ENCODE measurements around the gene DYNC2H1. TPM values are rescaled to one million over a fixed set of nuclear protein-coding genes. Genes with fewer than 3 reads are reported as not detected.

DYNC2H1 gene
- total and polyA plus RNA-seq, 2 donors (not counting 1 experiment from before 2014, with no cell fraction given) = 20.1 to 65.9 TPM

DNA sequence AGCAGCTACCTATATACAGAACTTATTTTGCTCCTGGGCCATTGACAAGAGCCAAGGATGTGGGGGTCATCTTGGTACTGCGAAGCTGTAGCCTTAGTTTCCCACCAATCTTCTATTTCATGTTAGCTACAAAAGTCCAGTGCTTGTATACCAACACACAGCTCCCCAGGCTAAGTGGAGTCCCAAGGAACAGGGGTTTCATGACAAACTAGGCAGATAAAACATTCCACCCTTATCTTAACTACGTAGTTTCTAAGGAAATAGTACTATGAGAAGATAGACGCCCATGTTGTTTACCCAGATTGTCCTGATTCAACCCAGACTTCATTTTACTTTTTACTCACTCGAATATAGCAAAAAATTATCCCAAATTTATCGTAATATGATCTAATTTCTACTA, 218.5 kb downstream of the DYNC2H1 start:
- no peak overlapping the region for H2AFZ ChIP-seq (ENCODE audit: low read length)
- peak in 1 of 2 donors; percentile 16 for DNase-seq (ENCODE audit: low read depth in 2 of 2)

DNA sequence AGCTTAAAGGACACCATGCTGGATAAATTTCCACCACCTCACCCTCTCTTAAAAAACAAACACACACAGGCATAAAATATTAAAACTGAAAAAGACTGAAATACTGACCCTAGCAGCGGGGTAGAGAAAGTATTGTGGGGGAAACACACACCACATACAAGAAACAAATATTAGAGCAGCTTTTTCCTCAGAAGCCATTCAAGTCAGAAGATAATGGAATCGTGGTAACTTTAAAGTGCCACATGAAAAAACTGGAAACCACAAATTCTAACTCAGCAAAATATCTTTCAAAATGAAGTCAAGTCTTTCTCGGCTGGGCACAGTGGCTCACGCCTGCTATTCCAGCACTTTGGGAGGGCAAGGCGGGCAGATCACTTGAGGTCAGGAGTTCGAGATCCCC, 223.2 kb downstream of the DYNC2H1 start:
- no peak overlapping the region for H3K4me2 ChIP-seq (ENCODE audit: extremely low read depth, insufficient read depth, low read length)
- H3K9me3 ChIP-seq (ENCODE audit: control insufficient read depth, insufficient read depth, low read depth, low read length) = no peaks in the 10 kb centered on the region
- no peaks in the 10 kb centered on the region for H3K4me1 ChIP-seq (ENCODE audit: control insufficient read depth, extremely low read depth, insufficient read depth, low read length)
- H4K20me1 ChIP-seq (ENCODE audit: control insufficient read depth, extremely low read depth, insufficient read depth, low read length) = no peaks in the 10 kb centered on the region
- H3K27me3 ChIP-seq (ENCODE audit: control insufficient read depth, insufficient read depth, low read length) = no peaks in the 10 kb centered on the region
- H3K27ac ChIP-seq (ENCODE audit: insufficient read depth, low read length) = no peak overlapping the region
- H3K4me3 ChIP-seq (replicated peaks in 1 of 4; ENCODE audit: control extremely low read depth in 1 of 4, insufficient read depth in 1 of 4, low read depth in 3 of 4, low read length in 4 of 4) = no peak overlapping the region
- TF ChIP-seq, protein P1, sequence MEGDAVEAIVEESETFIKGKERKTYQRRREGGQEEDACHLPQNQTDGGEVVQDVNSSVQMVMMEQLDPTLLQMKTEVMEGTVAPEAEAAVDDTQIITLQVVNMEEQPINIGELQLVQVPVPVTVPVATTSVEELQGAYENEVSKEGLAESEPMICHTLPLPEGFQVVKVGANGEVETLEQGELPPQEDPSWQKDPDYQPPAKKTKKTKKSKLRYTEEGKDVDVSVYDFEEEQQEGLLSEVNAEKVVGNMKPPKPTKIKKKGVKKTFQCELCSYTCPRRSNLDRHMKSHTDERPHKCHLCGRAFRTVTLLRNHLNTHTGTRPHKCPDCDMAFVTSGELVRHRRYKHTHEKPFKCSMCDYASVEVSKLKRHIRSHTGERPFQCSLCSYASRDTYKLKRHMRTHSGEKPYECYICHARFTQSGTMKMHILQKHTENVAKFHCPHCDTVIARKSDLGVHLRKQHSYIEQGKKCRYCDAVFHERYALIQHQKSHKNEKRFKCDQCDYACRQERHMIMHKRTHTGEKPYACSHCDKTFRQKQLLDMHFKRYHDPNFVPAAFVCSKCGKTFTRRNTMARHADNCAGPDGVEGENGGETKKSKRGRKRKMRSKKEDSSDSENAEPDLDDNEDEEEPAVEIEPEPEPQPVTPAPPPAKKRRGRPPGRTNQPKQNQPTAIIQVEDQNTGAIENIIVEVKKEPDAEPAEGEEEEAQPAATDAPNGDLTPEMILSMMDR (conservative IDR thresholded peaks at IDR 0.05 in 1 of 2, IDR thresholded peaks at IDR 0.05 in 1 of 2; ENCODE audit: low read depth in 1 of 2, low read length in 2 of 2) = no peak
- TF ChIP-seq EZH2 (IDR thresholded peaks at IDR 0.05; ENCODE audit: low read length, missing control alignments) = no peak
- H3K79me2 ChIP-seq (ENCODE audit: control insufficient read depth, insufficient read depth, low read length) = no peaks in the 10 kb centered on the region
- H3K36me3 ChIP-seq (ENCODE audit: control insufficient read depth, insufficient read depth, low read length) = no peaks in the 10 kb centered on the region
- no peak overlapping the region for H3K9ac ChIP-seq (ENCODE audit: insufficient read depth, low read length)
- H2AFZ ChIP-seq (ENCODE audit: low read length) = no peak overlapping the region
- no peak for DNase-seq (ENCODE audit: low read depth in 2 of 2)

More for the DNA sequence above, 218.5 kb downstream of the DYNC2H1 start:
- H3K4me1 ChIP-seq (ENCODE audit: control insufficient read depth, extremely low read depth, insufficient read depth, low read length) = no peaks in the 10 kb centered on the region
- TF ChIP-seq EZH2 (IDR thresholded peaks at IDR 0.05; ENCODE audit: low read length, missing control alignments) = no peak
- TF ChIP-seq, protein P1 (conservative IDR thresholded peaks at IDR 0.05 in 1 of 2, IDR thresholded peaks at IDR 0.05 in 1 of 2; ENCODE audit: low read depth in 1 of 2, low read length in 2 of 2) = no peak
- H3K27me3 ChIP-seq (ENCODE audit: control insufficient read depth, insufficient read depth, low read length) = no peaks in the 10 kb centered on the region
- H3K27ac ChIP-seq (ENCODE audit: insufficient read depth, low read length) = no peak overlapping the region
- no peaks in the 10 kb centered on the region for H4K20me1 ChIP-seq (ENCODE audit: control insufficient read depth, extremely low read depth, insufficient read depth, low read length)
- peaks cover 1% of the 10 kb centered on the region for H3K36me3 ChIP-seq (ENCODE audit: control insufficient read depth, insufficient read depth, low read length)
- no peak overlapping the region for H3K4me2 ChIP-seq (ENCODE audit: extremely low read depth, insufficient read depth, low read length)
- H3K4me3 ChIP-seq (replicated peaks in 1 of 4; ENCODE audit: control extremely low read depth in 1 of 4, insufficient read depth in 1 of 4, low read depth in 3 of 4, low read length in 4 of 4) = no peak overlapping the region
- no peaks in the 10 kb centered on the region for H3K9me3 ChIP-seq (ENCODE audit: control insufficient read depth, insufficient read depth, low read depth, low read length)
- H3K9ac ChIP-seq (ENCODE audit: insufficient read depth, low read length) = no peak overlapping the region
- no peaks in the 10 kb centered on the region for H3K79me2 ChIP-seq (ENCODE audit: control insufficient read depth, insufficient read depth, low read length)

DNA sequence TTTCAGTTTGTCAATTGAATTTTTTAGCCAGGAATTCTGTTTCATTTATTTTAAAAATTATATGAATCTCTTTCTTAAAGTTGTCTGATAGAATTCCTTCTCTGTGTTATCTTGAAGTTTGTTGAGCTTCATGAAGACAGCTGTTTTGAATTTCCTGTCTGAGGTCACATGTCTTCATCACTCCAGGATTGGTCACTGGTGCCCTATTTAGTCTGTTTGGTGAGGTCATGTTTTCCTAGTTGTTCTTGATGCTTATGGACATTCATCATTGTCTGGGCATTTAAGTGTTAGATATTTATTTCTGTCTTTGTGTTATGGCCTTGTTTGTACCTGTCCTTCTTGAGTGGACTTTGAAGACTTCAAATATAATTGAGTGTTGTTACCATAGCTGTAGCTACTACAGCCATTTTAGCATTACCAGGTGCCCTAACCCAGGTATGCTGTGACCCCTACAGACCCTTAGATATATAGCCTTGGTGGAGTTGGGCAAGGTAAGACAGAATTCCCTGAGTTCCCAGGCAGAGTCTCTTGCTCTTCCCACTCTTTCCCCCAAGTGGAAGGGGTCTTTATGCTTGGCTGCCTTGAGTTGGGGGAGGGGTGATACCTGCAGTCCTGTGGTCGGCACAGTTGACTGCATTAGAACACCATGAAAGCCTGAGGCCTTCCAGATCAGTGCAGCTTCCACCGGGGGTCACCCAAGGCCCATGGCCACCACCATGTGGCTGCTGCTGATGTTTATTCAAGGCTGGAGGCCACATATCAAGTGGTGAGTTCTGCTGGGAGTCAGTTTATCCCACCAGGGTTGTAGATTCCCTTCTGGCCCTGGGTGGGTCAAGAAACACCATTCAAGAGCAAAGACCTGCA, 229.6 kb downstream of the DYNC2H1 start:
- peak in 1 of 2 donors; percentile 58 for DNase-seq (ENCODE audit: low read depth in 2 of 2)
- H4K20me1 ChIP-seq (ENCODE audit: control insufficient read depth, extremely low read depth, insufficient read depth, low read length) = no peaks in the 10 kb centered on the region
- H3K4me2 ChIP-seq (ENCODE audit: extremely low read depth, insufficient read depth, low read length) = no peak overlapping the region
- TF ChIP-seq EZH2 (IDR thresholded peaks at IDR 0.05; ENCODE audit: low read length, missing control alignments) = no peak
- TF ChIP-seq, protein P1 (conservative IDR thresholded peaks at IDR 0.05 in 1 of 2, IDR thresholded peaks at IDR 0.05 in 1 of 2; ENCODE audit: low read depth in 1 of 2, low read length in 2 of 2) = no peak
- no peaks in the 10 kb centered on the region for H3K79me2 ChIP-seq (ENCODE audit: control insufficient read depth, insufficient read depth, low read length)
- H2AFZ ChIP-seq (ENCODE audit: low read length) = no peak overlapping the region
- no peaks in the 10 kb centered on the region for H3K9me3 ChIP-seq (ENCODE audit: control insufficient read depth, insufficient read depth, low read depth, low read length)
- H3K9ac ChIP-seq (ENCODE audit: insufficient read depth, low read length) = no peak overlapping the region
- no peak overlapping the region for H3K4me3 ChIP-seq (replicated peaks in 1 of 4; ENCODE audit: control extremely low read depth in 1 of 4, insufficient read depth in 1 of 4, low read depth in 3 of 4, low read length in 4 of 4)
- no peaks in the 10 kb centered on the region for H3K4me1 ChIP-seq (ENCODE audit: control insufficient read depth, extremely low read depth, insufficient read depth, low read length)
- no peak overlapping the region for H3K27ac ChIP-seq (ENCODE audit: insufficient read depth, low read length)
- no peaks in the 10 kb centered on the region for H3K27me3 ChIP-seq (ENCODE audit: control insufficient read depth, insufficient read depth, low read length)
- H3K36me3 ChIP-seq (ENCODE audit: control insufficient read depth, insufficient read depth, low read length) = no peaks in the 10 kb centered on the region

Data from fibroblast of lung (primary cell).